Measurements from ENCODE around the gene CKAP2L.

The CKAP2L gene

GRCh38 chr2:112760149-112760548, 4.3 kb downstream of the CKAP2L start:
- DNase-seq, result no peak

GRCh38 chr2:112758711-112759110, 5.7 kb downstream of the CKAP2L start:
- no peak for DNase-seq

GRCh38 chr2:112757265-112757664, 7.1 kb downstream of the CKAP2L start:
- no peak for DNase-seq

GRCh38 chr2:112756207-112756606, 8.2 kb downstream of the CKAP2L start:
- DNase-seq, result no peak

GRCh38 chr2:112755444-112755843, 9.0 kb downstream of the CKAP2L start:
- no peak for DNase-seq

- DNase-seq, result no peak
Observed at GRCh38 chr2:112754564-112754963, 9.8 kb downstream of the CKAP2L start.

- no peak for DNase-seq
Observed at GRCh38 chr2:112752667-112753066, 11.7 kb downstream of the CKAP2L start.

- DNase-seq, result no peak
Observed at GRCh38 chr2:112751451-112752197, 12.8 kb downstream of the CKAP2L start.

GRCh38 chr2:112750560-112750843, 13.9 kb downstream of the CKAP2L start:
- no peak for DNase-seq

GRCh38 chr2:112749755-112750559, 14.5 kb downstream of the CKAP2L start:
- peak; percentile 89 for DNase-seq

- DNase-seq, result no peak
Observed at GRCh38 chr2:112740527-112740926, 23.9 kb downstream of the CKAP2L start.

GRCh38 chr2:112737542-112738232, 26.7 kb downstream of the CKAP2L start:
- no peak for DNase-seq

GRCh38 chr2:112733871-112734270, 30.5 kb downstream of the CKAP2L start:
- DNase-seq, result no peak

GRCh38 chr2:112733456-112733855, 31.0 kb downstream of the CKAP2L start:
- DNase-seq, result no peak

- DNase-seq, result no peak
Observed at GRCh38 chr2:112731479-112731878, 32.9 kb downstream of the CKAP2L start.

GRCh38 chr2:112730791-112731190, 33.6 kb downstream of the CKAP2L start:
- DNase-seq, result no peak

- no peak for DNase-seq
Observed at GRCh38 chr2:112730216-112730615, 34.2 kb downstream of the CKAP2L start.

- no peak for DNase-seq
Observed at GRCh38 chr2:112728378-112729175, 35.8 kb downstream of the CKAP2L start.

GRCh38 chr2:112728029-112728362, 36.4 kb downstream of the CKAP2L start:
- no peak for DNase-seq

GRCh38 chr2:112727276-112728028, 37.0 kb downstream of the CKAP2L start:
- no peak for DNase-seq

GRCh38 chr2:112726487-112727190, 37.8 kb downstream of the CKAP2L start:
- DNase-seq, result peak; percentile 91

All from stimulated activated CD4-positive, alpha-beta T cell treated with anti-CD3 and anti-CD28 coated beads, Interleukin-15, amount 100 ng/mL, for 24 hours (primary cell).